Peyer's patch (tissue), 4 donors: ENCODE measurements around the gene KCNC1.

Source experiments
- CTCF ChIP-seq, 6 experiments: fragments of 450-650 bp in 4 of 6; fragments of 200-600 bp in 2 of 6; sonication (generic) in 1 of 6; IDR thresholded peaks; one replicate each; pipeline ENCODE4 v1.5.1; 2017 to 2019; ENCODE audit warnings: antibody characterized with exemption in 6 of 6, mild to moderate bottlenecking in 3 of 6, moderate library complexity in 1 of 6
- POLR2A ChIP-seq, 2 donors: fragments of 450-650 bp; IDR thresholded peaks; one replicate each; pipeline ENCODE4 v1.5.1; 2017; ENCODE audit warnings: antibody characterized with exemption in 2 of 2, mild to moderate bottlenecking in 2 of 2, moderate library complexity in 2 of 2

GRCh38 chr11:17765356-17766072, 30.9 kb downstream of the KCNC1 start:
- TF ChIP-seq CTCF (IDR thresholded peaks at IDR 0.05): no peak
- no peak for TF ChIP-seq POLR2A (IDR thresholded peaks at IDR 0.05)
